Measurements from ENCODE around the gene ATP1B1.

ATP1B1 gene

GRCh38 chr1:169106095-169106920 lies at the start of gene ATP1B1:
Gene ATP1B1, plus strand, starts transcription at chr1:169106690. Its CDS starts 140 bp downstream, at chr1:169106830.
- DNase-seq = peak; percentile 97

GRCh38 chr1:169059421-169059820 lies 47.1 kb upstream of the ATP1B1 start:
- no peak for DNase-seq

GRCh38 chr1:169060043-169060722 lies 46.3 kb upstream of the ATP1B1 start:
- DNase-seq = no peak

GRCh38 chr1:169060919-169061639 lies 45.4 kb upstream of the ATP1B1 start:
- no peak for DNase-seq

GRCh38 chr1:169062152-169062551 lies 44.3 kb upstream of the ATP1B1 start:
- no peak for DNase-seq

- DNase-seq = no peak
Measured at GRCh38 chr1:169064103-169064502, 42.4 kb upstream of the ATP1B1 start.

- no peak for DNase-seq
Measured at GRCh38 chr1:169070547-169070946, 35.9 kb upstream of the ATP1B1 start.

- DNase-seq = no peak
Measured at GRCh38 chr1:169070958-169071357, 35.5 kb upstream of the ATP1B1 start.

GRCh38 chr1:169072945-169073725 lies 33.4 kb upstream of the ATP1B1 start:
- no peak for DNase-seq

GRCh38 chr1:169078163-169078883 lies 28.2 kb upstream of the ATP1B1 start:
- no peak for DNase-seq

GRCh38 chr1:169081503-169082123 lies 24.9 kb upstream of the ATP1B1 start:
- DNase-seq = no peak

GRCh38 chr1:169085911-169086310 lies 20.6 kb upstream of the ATP1B1 start:
- no peak for DNase-seq

- DNase-seq = peak; percentile 57
Measured at GRCh38 chr1:169086603-169087455, 19.7 kb upstream of the ATP1B1 start.

- no peak for DNase-seq
Measured at GRCh38 chr1:169087876-169088275, 18.6 kb upstream of the ATP1B1 start.

GRCh38 chr1:169089776-169090175 lies 16.7 kb upstream of the ATP1B1 start:
- no peak for DNase-seq

GRCh38 chr1:169090308-169090899 lies 16.1 kb upstream of the ATP1B1 start:
- no peak for DNase-seq

GRCh38 chr1:169090900-169091311 lies 15.6 kb upstream of the ATP1B1 start:
- DNase-seq = no peak

- DNase-seq = no peak
Measured at GRCh38 chr1:169091480-169091941, 15.0 kb upstream of the ATP1B1 start.

- DNase-seq = no peak
Measured at GRCh38 chr1:169092399-169092798, 14.1 kb upstream of the ATP1B1 start.
